A549 treated with DMSO at 1 μM for 4 hours (cell line): ENCODE results near the gene ATP6V1C2. TPM values are rescaled to one million over a fixed set of nuclear protein-coding genes. Genes with fewer than 3 reads are reported as not detected.

Experiments
- total RNA-seq: library from RNA; stranded (reverse); fragments of 200-300 nt; extraction: Qiagen RNA extraction; gene quantifications from 5 replicates; pipeline ENCODE4 v1.2.3, GENCODE V29; 2022; ENCODE audit warnings: low read depth

The ATP6V1C2 gene, protein sequence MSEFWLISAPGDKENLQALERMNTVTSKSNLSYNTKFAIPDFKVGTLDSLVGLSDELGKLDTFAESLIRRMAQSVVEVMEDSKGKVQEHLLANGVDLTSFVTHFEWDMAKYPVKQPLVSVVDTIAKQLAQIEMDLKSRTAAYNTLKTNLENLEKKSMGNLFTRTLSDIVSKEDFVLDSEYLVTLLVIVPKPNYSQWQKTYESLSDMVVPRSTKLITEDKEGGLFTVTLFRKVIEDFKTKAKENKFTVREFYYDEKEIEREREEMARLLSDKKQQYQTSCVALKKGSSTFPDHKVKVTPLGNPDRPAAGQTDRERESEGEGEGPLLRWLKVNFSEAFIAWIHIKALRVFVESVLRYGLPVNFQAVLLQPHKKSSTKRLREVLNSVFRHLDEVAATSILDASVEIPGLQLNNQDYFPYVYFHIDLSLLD
- 0.18 to 0.99 TPM (median 0.32 TPM) in 5 replicates for total RNA-seq

GRCh38 chr2:10721396-10722251 is at the start of gene ATP6V1C2:
Gene ATP6V1C2, plus strand, starts transcription at chr2:10721630. Its CDS starts 1,220 bp downstream, at chr2:10722850.

DNA sequence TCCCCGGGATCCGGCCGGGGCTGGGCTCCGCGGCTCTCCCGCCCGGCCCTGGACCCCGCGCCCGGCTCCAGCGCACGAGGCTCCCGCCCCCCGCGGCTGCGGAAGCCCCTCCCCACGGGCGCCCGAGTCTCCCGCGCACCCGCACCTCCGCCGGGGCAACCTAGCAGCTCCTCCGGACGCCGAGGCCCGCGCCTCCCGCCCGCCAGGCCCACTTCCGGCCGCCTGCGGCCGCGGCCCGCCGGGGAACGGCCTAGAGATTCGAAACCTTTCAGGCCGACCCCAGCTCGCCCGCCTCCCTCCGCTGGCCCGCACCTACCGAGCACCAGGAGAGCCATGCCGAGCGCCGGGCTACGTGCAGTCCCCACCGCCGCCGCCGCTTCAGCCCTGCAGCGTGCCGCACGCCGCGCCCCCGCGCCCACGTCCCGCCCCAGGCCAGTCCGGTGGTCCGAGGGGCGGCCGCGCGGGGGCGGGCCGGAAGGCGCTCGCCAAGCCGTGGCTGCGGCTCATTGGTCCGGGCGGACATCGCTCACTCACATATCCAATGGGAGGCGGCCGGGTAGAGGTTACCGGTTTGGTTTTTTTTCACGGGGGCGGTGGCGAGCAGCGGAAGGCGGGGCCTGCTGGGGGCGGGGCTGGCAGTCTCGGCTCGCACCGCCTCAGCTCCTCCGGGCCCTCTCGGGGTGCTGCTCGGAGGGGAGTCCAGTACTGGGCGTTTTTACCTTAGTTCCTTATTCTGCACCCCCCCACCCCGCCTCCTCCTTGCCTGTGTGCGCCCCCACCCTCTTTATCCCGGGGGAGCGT is 91.1 kb downstream of the ATP6V1C2 start, which contains the start of gene PDIA6:
TSS of gene PDIA6 (minus strand) at position 424 of the 801 bp plus-strand sequence. CDS start at position 335, 89 bp downstream.

Other genes starting within 250 kb of the ATP6V1C2 start
- 43.5 to 49.8 TPM (median 47.8 TPM) in 5 replicates for gene NOL10, start 31.7 kb upstream of the ATP6V1C2 start, total RNA-seq
- gene PDIA6, start 91.2 kb downstream of the ATP6V1C2 start, total RNA-seq: 328 to 386 TPM (median 368 TPM) in 5 replicates
- gene KCNF1, start 190.3 kb downstream of the ATP6V1C2 start, total RNA-seq: 28.3 to 46.3 TPM (median 36.5 TPM) in 5 replicates